ENCODE measurements around the gene ROPN1.

DNA sequence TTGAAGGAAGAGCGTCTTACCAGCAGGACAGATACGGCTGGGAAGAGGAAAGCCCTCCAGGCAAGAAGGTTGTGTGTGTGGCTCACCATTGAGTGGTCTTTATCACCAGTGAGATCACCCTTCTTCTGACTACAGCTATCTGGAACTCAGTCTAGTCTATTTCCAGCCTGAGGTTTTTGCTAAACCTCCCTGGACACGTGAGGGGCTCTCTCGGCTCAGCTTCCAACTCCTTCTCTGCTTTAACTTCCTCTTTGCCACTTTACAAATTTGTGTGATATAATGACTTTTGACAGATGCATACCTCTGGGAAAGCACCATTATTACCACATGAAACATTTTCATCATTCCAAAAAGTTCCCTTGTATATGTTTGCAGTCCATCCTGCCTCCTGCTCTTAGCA lies 15.3 kb upstream of the ROPN1 start:
- TF ChIP-seq, protein P1, sequence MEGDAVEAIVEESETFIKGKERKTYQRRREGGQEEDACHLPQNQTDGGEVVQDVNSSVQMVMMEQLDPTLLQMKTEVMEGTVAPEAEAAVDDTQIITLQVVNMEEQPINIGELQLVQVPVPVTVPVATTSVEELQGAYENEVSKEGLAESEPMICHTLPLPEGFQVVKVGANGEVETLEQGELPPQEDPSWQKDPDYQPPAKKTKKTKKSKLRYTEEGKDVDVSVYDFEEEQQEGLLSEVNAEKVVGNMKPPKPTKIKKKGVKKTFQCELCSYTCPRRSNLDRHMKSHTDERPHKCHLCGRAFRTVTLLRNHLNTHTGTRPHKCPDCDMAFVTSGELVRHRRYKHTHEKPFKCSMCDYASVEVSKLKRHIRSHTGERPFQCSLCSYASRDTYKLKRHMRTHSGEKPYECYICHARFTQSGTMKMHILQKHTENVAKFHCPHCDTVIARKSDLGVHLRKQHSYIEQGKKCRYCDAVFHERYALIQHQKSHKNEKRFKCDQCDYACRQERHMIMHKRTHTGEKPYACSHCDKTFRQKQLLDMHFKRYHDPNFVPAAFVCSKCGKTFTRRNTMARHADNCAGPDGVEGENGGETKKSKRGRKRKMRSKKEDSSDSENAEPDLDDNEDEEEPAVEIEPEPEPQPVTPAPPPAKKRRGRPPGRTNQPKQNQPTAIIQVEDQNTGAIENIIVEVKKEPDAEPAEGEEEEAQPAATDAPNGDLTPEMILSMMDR (IDR thresholded peaks at IDR 0.05), result no peak
- no peak for TF ChIP-seq POLR2A (IDR thresholded peaks at IDR 0.05)

All from breast epithelium (tissue), 3 donors.